Head of caudate nucleus (tissue), 42 donors: ENCODE results near the gene TBX4.

Experiments used
- DNase-seq, 42 donors: peaks; one replicate each; pipeline versions ENCODE4 v3.0.0 to v3.0.0-alpha.2; 2020 to 2021; ENCODE audit warnings: mixed read lengths in 7 of 42
- intact Hi-C: fragments of 100-400 bp; cut with DNase I; formaldehyde crosslinking; loops from one replicate; pipeline ENCODE4 v1.15.0; 2022

The TBX4 gene

DNA sequence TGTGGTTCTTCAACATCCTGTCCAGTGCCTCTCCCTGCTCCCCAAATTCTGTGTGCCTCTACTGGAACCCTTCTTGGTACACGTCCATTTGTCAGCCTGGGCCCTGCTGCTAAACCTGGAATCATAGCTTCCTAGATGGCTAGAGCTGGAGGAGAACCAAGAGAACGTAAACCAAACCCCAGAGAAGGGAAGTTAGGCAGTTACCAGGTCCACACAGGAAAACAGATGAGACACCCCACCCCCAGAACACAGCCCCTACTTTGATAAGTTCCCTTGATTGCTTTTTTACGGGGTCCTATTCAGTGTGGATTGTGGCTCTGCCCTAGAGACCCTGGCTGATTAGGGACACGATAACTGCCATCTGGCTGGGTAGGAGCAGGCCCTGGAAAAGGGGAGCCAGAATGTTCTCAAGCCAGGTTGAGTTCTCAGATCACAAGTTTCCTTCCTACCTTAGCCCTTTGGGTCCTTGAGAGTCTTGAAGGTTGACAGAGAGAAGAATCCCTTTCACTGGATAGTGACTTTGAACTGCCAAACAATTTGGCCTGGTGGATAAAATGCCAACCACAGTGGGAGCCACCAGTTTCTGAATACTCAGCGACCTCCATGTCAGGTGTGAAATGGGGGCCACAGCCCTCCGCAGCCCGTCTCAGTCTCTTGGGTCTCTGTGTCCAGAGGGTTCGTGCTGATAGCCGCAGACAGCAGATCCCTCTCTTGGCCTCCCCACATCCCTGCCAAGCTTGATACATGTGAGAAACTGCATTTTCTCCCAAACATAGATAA lies 7.9 kb downstream of the TBX4 start:
- intact Hi-C loops = no loop called here
- DNase-seq = peak in 3 of 42 donors; percentile 6 to 13 (median 7)

DNA sequence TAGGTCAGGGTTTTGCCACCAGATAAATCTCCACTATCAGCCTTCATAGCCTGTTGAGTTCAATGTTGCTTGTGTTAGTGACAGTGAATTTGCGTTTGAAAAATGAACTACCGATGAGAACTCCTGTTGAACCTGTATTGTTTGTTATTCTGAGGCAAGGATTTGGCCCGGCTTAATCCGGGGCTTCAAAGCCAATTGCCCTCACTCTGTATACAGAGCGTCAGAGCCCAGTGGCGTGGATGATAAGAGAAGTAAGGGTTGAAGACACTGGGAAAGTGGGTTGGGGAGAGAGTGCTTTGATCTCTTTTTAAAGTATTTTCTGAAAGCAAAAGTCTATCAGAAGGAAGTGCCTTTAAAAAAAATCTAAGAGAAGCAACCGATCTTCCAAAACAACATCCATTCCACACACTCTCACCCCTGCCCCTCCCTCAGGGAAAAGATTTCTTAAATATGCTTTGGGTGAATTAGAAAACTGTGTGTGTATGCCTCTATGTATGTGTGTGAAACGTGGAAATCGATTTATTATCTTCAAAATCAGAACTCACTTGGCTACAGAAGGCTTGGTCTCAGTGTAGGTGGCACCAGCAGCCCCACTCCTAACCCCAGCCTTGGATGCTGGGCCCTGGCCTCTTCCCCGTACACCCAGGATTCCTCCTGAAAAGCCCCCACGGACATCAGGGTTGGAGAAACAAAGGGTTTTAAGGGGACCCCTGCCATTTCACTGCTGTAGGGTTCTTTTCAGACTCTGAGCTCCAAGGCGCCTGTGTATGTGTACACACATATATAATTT lies 8.8 kb downstream of the TBX4 start:
- intact Hi-C loops = no loop called here
- DNase-seq = peak in 1 of 42 donors; percentile 0

DNA sequence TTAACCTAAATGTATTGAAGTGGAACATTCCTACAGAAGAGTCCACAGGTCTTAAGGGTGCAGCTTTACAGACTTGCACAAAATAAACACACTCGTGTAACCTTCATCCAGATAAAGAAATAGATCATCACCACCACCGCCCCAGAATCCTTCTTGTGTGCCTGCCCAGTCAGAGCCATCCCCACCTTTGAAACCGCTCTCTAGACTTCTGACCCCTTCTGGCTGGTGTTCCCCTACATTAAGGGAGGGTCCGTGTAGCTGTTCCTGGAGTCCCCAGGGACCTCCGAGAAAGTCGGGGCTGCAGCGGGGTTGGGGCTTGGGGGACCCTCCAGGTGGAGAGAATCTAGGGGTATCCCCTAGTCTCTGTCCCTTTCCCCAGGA lies 9.4 kb downstream of the TBX4 start:
- DNase-seq = peak in 2 of 42 donors; percentile 18 to 28
- intact Hi-C loops = no loop called here

DNA sequence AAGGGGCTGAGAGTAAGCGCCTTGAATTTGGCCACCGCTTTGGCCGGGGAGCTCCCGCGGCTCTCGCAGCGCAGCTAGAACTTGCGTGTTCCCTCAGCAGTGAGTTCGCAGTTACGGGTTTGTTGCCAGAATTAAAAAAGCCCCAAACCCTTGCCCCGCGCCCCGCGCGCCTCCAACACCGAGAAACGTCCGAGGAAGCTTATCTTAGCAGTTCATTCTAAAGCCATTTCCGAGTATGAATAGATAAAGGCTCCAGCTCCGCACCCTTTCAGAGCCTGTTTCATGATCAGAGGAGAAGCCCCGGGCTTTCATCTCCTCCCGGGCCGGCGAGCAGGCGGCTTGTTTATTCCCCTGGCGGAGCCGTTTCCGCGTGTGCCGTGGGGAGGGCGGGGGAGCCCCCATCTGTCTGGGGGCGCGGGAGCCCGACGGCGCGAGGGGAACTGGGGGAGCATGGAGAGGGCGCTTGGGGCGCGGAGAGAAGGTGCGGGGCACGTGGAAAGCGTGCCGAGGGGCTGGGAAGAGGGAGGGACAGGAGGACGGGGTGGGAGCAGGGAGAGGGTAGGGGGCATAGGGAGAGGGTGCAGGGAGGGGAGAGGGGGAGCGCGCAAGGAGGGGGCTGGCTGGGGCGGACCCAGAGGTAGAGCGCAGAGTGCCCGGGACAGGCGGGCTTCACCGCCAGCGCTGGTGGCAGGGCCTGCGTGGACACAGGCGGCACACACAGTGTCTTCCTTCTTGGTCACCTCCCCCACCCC lies 9.9 kb downstream of the TBX4 start:
- intact Hi-C loops = no loop called here
- DNase-seq = peak in 3 of 42 donors; percentile 9 to 23 (median 10)

DNA sequence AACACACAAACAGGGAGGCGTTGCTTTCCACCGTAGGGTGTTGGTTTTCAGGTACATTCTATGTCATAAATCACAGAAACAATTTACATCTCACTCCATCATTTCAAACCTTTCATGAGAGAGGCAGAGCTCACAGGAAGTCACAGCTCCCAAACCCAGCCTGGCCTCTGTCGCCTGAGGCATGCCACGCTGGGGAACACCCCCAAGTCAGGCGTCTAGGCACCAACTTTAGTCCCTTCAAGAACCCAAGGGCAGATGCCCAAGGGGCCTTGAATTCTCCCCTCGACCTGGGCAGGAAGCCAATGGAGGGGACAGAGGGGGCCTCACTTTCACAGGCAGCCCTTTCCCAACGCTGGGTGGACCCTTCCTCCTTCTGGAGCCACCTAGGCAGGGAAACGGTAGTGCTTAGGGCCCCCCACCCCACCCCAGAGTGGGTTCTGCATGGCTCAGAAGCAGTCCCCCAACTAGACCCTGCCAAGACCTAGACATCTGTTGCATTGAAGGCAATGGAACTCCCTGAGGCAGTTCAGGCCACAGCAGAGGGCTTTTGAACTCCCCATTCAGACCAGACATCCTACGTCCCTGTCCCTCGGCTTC lies 10.6 kb downstream of the TBX4 start:
- intact Hi-C loops = no loop called here
- peak in 2 of 42 donors; percentile 8 to 15 for DNase-seq

DNA sequence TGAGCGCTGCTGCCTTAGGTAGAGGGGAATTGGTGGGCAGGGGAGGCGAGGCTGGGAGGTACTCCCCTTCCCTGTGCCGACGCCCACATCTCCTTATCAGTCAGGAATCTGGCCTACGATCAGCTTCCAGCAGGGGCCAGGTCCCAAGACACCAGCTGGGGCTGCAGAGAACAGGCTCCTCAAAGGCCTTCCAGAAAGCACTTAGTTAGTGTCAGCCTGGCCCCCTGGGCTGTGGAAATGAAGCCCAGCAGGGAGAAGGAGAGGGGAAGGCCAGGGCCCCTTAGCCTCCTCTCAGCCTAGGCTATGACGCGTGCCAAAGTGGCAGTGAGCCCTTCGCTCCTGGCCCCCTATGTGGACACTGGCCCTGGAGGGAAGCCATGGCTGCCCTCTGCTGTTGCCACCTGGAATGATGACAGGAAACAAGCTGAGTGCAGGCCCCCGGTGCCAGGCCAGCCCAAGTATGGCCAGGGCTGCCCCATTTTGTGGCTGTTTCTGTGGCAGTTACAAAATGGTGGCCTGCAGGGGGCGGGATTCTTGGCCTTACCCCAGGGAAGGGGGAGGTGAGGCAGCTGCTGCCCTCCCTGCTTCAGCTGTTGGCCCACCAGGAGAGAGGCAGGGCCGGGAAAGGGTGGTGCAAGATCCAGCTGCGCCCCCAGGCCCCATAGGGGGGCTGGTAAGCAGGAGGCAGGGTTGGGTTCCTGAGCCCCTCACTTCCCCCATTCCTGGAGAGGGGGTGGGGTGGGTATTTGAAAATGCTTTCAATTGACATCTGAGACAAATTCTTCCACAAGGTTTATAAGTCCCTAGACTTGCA lies 11.3 kb downstream of the TBX4 start:
- DNase-seq = peak in 2 of 42 donors; percentile 11 to 29
- intact Hi-C loops = no loop called here

DNA sequence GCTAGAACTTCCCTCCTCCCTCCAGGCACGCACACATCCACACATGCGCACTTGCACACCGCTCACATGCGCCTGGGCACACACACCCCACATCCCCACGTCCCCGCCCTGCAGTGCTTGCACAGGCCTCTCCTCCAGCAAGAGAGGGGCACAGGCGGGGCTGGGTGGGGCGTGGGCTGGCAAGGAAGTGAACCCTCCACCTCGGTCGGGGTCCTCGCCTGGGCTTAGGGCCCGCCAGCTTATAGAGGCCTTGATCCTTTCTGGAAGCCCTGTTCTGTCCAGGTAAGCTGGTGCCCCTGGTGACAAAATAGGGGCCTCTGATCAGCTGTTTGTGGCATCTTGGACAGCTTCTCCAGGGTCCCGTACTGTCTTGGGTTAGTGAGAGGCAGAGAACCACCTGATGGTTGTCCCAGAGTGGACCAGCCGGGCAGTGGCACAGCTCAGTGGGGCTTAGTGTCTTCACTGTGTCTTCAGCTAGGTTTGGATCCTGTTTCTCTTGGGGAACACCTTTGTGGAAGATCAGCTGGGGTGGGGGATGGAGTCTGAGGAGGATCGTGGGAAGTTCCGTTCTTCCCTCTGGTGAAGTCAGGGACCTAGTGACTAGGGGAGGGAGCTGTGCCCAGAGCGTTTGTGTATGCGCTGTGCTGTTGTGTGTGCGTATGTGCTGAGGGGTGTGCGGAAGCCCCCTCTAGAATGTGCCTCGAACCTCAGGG lies 12.1 kb downstream of the TBX4 start:
- DNase-seq = peak in 4 of 42 donors; percentile 4 to 13 (median 12)
- intact Hi-C loops = no loop called here

DNA sequence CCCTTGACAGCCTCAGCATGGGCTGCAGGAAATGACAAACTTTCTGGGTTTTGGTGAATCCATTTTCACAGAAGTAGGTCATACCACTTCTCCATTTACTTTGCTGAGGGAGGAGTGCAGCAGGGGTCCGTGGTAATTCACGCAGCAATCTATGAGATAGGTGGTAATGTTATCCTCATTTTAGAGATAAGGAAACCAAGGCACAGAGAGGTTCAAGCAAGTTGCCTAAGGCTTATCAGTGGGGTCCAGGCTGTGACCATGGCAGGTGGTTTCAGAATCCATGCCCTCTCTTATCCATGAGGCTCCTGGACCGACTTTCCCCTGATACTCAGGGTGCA lies 12.6 kb downstream of the TBX4 start:
- DNase-seq = no peak
- intact Hi-C loops = no loop called here

DNA sequence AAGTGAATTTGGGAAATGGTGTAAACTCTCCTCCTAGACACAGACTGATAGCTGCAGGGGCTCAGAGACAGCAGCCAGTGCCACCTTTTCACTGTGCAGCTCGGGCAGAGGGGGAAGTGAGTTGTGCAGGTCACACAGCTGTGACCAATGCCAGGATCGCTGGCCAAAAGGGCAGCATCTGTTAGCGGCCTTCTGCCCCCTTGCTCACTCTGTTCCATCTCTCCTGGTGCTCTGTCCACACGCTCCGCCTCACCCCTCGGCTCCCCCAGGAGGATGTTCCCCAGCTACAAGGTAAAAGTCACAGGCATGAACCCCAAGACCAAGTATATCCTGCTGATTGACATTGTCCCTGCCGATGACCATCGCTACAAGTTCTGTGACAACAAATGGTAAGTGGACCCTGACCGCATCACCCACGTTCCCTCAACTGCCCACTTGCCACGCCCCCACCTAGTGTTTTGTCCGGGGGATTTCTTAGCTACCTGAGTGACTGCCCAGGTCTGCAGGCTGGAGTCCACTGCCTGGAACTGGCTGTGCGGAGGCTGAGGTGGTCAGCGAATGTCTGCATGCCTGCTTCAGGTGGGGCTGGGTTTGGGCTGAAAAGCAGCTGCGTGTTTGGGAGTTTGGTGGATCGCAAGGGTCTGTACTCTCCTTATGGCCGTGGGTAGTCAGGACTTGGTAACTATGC lies 13.5 kb downstream of the TBX4 start:
- peak in 3 of 42 donors; percentile 12 to 15 (median 14) for DNase-seq
- intact Hi-C loops = no loop called here

DNA sequence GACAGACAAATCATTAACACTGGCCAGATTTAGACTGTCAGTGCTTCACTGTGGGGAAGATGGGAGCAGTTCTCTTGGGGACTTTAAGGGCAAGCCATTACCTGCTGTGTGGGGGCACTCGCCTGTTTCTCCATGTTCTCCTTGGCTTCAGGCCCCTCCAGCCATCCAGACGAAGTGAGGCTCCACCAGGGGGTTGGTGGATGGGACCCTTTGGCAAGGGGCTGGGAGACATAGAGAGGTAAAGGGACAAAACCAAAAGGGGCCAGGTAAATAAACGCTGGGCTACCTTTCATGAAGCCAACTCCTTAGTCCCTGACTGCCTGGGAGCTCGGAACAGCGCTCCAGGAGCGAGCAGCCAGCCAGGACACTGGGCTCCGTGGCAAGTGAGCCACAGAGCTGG lies 14.0 kb downstream of the TBX4 start:
- DNase-seq = no peak
- intact Hi-C loops = no loop called here

DNA sequence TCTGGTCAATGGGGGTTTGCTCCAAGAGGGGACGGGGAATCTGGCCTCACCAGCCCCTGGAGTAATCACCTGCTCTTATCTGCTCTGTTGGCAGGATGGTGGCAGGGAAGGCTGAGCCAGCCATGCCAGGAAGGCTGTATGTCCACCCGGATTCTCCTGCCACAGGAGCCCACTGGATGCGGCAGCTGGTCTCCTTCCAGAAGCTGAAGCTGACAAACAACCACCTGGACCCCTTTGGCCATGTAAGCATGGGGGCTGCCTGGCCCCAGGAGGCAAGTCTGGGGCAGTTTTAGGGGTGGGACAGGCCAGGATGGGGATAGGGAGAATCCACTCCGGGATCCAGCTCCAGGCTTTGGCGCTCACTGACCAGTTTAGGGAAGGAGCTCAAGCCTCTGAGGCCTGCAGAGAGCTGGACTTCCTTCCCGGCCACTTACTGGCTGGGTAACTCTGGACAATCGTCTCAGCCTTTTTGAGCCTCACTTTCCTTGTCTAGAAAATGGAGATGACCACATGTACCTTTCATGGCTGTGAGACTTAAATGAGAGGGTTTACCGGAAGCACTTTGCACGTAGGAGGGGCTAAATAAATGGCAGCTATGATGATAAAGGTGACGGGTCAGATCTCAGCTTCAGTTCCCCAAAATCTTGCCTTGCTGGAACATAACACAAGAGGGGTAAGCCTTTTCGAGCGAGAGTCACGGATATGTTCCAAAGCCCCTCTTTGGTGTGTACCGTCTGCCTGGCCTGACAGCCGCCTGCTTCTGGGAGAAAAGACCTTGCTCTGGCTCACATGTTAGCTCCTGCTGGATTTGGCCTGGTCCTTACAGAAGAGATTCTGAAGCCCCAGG lies 15.4 kb downstream of the TBX4 start:
- intact Hi-C loops = no loop called here
- peak in 13 of 42 donors; percentile 4 to 58 (median 30) for DNase-seq

DNA sequence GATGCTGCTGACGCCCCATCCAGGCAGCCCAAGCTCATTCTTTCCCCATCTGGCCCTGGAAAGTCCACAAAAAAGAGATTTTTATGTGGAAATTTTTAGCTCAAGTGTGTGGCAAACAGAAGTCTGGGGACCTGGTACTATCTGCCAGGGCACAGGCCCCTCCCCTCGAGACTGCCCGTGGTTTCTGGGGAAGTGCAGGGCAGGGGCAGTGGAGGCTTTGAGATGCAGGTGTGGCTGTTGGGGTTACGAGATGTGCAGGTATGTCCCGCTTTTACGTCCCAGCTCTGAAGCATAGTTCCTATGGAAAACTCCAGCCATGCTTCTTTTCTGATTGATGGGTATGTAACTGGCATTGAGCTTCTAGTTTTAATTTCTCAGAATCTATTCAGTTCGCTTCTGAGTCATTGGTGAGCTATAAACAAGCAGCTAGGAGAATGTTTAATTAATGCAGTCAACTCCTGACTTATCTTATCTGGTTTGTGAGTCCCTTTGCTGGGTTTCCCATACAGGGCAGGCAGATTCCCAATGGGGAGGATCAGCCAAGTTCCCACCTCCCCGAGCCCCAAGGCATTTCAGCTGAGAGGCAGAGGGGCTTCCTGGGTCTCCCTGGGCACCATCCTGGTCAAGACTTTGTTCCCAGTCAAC lies 16.2 kb downstream of the TBX4 start:
- intact Hi-C loops = no loop called here
- DNase-seq = peak in 1 of 42 donors; percentile 14

DNA sequence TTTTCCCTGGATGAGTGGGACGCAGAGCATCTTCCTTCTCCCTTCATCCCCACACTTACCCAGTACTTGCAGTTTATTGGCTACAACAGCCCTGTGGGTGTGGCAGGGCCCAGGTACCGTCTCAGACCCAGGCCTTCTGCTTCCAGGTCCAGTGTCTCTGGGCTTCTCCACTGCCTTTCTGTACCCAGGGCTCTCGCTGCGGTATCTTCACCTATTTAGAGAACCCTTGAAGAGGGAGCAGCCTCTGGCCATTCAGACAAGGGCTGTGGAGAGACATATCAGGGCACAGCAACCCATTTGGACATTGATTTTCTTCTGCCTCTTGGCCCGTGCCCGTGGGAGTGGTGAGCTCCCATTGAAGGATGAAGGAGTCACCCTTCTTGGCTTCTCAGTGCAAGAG lies 17.3 kb downstream of the TBX4 start:
- intact Hi-C loops = no loop called here
- no peak for DNase-seq

DNA sequence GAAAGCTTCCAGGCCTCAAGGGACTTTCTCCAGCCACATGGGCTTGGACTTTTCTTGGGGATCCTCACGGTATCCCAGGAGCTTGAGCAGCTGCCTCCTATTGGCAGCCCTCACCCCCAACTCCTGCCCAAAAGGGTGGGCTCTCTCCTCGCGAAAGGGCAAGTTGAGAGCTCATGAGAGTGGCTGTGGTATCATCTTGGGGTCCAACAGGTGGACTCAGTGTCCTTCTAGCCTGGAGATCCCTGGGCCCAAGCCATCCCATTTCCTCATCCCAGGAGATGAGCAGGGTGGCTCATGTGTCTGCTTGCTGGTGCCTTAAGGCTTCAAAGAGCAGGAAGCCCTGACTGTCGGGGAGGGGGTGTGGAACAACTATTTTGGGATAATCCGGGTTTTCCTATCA lies 17.7 kb downstream of the TBX4 start:
- intact Hi-C loops = no loop called here
- no peak for DNase-seq

DNA sequence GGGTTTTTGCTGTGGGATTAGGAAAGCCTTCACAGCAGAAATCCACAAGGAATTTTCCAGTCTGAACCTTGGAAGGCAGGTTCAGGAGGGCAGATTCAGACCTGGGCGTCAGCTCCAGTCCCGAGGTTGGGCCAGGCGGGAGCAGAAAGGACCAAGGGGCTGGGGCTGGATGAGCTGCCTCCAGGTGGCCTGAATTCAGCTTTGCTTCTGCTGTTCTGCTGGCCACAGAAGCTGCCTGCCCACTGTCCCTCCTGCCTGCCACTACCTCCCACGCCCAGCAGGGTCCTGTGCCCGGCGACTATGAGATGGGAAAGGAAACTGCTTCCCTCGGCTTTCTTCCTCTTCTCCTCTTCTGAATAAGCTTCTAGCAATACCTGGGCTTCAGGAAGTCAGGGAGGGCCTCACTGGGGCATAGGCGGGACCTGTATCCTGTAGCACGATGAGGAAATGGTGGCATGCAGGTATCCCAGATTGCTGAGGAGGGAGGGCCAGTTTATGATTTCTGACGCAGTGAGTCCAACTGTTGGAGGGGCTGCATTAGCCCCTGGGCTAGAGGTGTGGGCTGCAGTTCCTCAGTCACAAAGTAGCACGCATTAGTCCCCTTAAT lies 18.4 kb downstream of the TBX4 start:
- DNase-seq = no peak
- intact Hi-C loops = no loop called here
